ENCODE results near the gene SMYD3.

SMYD3 gene

DNA sequence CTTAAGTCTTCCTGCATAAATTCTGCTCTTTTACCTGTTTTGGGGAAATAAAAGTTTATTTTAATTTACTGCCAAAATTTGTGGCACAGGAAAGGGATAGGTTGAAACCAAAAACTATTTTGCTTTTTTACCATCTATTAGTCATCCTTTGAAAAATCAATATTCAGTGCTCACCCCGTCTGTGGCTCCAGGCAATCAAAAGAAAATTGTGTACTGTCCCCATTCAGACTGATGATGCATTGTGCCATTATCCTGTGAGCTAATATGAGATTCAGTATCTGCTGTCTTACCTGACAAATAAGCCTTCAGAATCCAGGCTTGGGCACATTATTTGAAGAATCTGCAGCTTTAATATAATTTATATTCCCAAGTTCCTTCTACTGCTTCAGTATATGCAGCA, 701.5 kb downstream of the SMYD3 start:
- H3K4me3 ChIP-seq (replicated peaks; ENCODE audit: low read depth, low read length), result no peak overlapping the region
- no peak for TF ChIP-seq CTCF (IDR thresholded peaks at IDR 0.05; ENCODE audit: insufficient read depth, low read length, poor library complexity, severe bottlenecking)
- DNase-seq (ENCODE audit: extremely low read depth, insufficient read length), result no peak
- H3K36me3 ChIP-seq (ENCODE audit: control insufficient read depth, insufficient read depth, low read length), result no peaks in the 10 kb centered on the region
- H3K27me3 ChIP-seq (replicated peaks; ENCODE audit: control insufficient read depth, insufficient read depth, low read length), result no peaks in the 10 kb centered on the region

GRCh38 chr1:245804696-245805095, 702.4 kb downstream of the SMYD3 start:
- TF ChIP-seq CTCF (IDR thresholded peaks at IDR 0.05; ENCODE audit: insufficient read depth, low read length, poor library complexity, severe bottlenecking), result no peak
- DNase-seq (ENCODE audit: extremely low read depth, insufficient read length), result no peak
- Histone ChIP-seq H3K27me3 (replicated peaks; ENCODE audit: control insufficient read depth, insufficient read depth, low read length) (no peaks in the 10 kb centered on the region), H3K4me3 (replicated peaks; ENCODE audit: low read depth, low read length) (no peak overlapping the region), H3K36me3 (ENCODE audit: control insufficient read depth, insufficient read depth, low read length) (no peaks in the 10 kb centered on the region)

- Histone ChIP-seq H3K27me3 (replicated peaks; ENCODE audit: control insufficient read depth, insufficient read depth, low read length) (no peaks in the 10 kb centered on the region), H3K36me3 (ENCODE audit: control insufficient read depth, insufficient read depth, low read length) (no peaks in the 10 kb centered on the region), H3K4me3 (replicated peaks; ENCODE audit: low read depth, low read length) (no peak overlapping the region)
- DNase-seq (ENCODE audit: extremely low read depth, insufficient read length), result no peak
- TF ChIP-seq CTCF (IDR thresholded peaks at IDR 0.05; ENCODE audit: insufficient read depth, low read length, poor library complexity, severe bottlenecking), result no peak
Observed at GRCh38 chr1:245803666-245804037, 703.4 kb downstream of the SMYD3 start.

DNA sequence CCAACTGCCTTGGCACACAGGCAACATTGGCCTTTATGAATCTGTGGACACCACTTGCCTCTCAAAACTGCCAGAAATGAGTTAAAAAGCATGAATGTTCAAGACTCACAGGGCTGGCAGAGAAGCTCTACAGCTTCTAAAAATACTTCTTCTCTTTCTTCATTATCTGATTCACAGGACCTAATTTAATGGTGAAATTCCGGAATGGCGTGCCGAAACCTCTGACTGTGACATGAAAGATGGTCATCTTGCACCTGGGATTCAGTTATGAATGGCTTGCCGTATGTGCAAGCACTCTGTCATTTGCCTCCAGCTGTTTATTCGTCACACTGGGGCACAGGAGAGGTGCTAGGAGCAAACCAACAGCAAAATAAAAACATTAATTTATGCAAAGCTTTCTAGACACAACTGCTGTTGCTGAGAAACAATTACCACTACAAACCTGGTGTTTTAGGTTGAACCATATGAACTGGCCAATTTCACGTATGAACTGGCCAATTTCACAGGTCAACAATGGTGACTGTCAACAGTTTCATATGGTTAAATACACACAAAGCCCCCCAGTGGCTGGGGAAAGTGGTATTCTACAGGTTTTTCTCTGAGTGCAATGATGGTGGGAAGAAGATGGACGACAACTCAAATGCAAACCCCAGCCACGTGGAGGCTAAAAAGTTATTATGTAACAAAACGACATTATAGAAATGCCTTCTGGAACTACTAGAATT, 704.0 kb downstream of the SMYD3 start:
- Histone ChIP-seq H3K36me3 (ENCODE audit: control insufficient read depth, insufficient read depth, low read length) (no peaks in the 10 kb centered on the region), H3K4me3 (replicated peaks; ENCODE audit: low read depth, low read length) (no peak overlapping the region)
- TF ChIP-seq CTCF (IDR thresholded peaks at IDR 0.05; ENCODE audit: insufficient read depth, low read length, poor library complexity, severe bottlenecking), result no peak

GRCh38 chr1:245800901-245801605, 706.0 kb downstream of the SMYD3 start:
- no peak for TF ChIP-seq CTCF (IDR thresholded peaks at IDR 0.05; ENCODE audit: insufficient read depth, low read length, poor library complexity, severe bottlenecking)
- H3K27me3 ChIP-seq (replicated peaks; ENCODE audit: control insufficient read depth, insufficient read depth, low read length), result no peaks in the 10 kb centered on the region
- no peak overlapping the region for H3K4me3 ChIP-seq (replicated peaks; ENCODE audit: low read depth, low read length)
- DNase-seq (ENCODE audit: extremely low read depth, insufficient read length), result no peak
- H3K36me3 ChIP-seq (ENCODE audit: control insufficient read depth, insufficient read depth, low read length), result no peaks in the 10 kb centered on the region

More for the DNA sequence above, 704.0 kb downstream of the SMYD3 start:
- DNase-seq (ENCODE audit: extremely low read depth, insufficient read length), result no peak
- H3K27me3 ChIP-seq (replicated peaks; ENCODE audit: control insufficient read depth, insufficient read depth, low read length), result no peaks in the 10 kb centered on the region

Measured in GM06990 (cell line).